GM19467 (cell line): ENCODE data around the gene CPT1A.

ENCODE experiments used
- ATAC-seq: cut with Tn5 transposase; IDR thresholded peaks from one replicate; pipeline ENCODE4 v1.9.1; 2021; ENCODE audit warnings: mild to moderate bottlenecking, moderate library complexity; ENCODE audit not compliant: unreplicated experiment

CPT1A gene

DNA sequence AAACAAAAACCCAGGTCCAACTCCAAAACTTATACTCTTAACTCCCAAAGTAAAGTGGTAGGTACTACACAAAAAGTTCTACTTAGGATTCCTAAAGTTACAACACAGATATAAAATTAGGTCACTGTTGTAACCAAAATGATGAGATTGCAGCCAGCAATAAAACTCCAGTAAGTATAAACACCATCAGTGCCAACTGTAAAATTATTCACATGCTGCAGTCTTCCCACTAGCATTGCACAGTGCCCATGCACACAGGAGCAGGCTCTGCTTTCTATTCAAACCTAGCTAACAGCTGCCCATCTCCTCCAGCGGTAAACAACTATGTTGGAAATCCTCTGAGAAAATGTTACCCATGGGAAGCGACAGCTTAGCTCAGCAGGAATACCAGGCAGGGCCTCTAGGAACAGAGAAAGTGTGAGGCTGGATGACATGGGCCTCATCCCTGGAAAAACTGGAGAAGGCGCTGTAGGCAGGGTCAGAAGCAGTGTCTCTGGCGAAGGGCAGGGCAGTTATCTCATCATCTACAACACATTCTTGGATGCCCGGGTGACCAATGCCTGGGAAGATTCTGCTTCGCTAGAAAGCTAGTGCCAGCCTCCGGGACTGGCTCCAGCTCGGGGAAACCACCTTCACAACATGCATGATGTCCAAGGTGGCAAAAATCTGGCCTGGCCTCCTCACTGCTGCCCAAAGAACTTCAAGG lies 9.1 kb downstream of the CPT1A start:
- ATAC-seq, result no peak

DNA sequence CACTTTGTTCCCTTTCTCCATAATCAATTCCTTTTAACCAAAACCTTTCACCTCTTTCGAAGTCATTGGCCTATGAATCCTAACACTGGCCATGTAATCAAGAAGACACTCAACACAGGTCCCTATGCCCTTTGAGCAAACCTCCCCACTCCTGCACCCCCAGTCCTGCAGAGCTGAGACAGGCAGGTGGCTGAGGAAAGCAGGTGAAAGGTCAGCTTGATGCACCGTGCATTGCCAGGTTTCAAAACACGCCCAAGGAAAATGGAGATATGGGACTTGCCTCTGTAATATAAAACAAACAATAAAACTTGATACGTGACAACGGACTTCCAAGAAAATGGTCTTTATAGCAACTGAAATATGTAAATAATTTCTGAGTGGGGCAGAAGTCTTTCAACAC lies 10.6 kb downstream of the CPT1A start:
- no peak for ATAC-seq

DNA sequence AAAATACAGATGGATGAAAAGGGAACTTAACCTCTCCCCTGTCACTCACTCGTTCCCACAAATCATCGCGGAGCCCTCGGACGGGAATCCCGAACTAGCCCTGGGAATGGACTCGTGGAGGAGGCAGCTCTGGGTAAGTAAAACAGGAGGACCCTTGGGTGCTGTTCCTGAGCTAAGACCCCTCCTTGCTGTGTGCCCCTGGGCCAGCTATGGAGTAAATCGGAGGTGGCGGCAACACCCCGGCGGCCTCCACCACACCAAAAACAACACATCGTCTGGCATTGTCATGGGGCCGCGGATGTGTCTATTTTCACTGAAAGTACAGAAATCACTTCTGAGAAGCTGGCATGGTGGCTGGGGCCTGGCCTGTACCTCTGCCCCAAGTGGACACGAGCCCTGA lies 12.1 kb downstream of the CPT1A start:
- ATAC-seq, result no peak

DNA sequence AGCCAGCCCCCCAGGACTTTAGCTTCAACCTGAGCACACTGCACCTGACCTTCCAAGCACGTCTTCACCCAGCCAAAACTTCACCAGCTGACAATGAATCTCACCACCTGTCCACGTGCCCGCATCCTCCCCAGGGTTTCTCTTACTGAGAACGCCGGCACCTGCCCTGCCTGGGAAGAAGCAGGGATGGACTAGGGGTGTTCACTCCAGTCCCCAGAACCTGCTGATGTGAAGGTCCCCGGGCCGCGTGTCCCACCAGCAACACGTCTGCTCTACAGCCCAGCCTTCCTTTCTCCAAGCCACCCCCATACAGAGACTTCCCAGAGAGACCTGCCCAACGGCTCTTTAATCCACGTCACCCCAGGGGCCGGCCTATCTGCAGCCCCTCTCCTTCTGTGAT lies 12.8 kb downstream of the CPT1A start:
- no peak for ATAC-seq

DNA sequence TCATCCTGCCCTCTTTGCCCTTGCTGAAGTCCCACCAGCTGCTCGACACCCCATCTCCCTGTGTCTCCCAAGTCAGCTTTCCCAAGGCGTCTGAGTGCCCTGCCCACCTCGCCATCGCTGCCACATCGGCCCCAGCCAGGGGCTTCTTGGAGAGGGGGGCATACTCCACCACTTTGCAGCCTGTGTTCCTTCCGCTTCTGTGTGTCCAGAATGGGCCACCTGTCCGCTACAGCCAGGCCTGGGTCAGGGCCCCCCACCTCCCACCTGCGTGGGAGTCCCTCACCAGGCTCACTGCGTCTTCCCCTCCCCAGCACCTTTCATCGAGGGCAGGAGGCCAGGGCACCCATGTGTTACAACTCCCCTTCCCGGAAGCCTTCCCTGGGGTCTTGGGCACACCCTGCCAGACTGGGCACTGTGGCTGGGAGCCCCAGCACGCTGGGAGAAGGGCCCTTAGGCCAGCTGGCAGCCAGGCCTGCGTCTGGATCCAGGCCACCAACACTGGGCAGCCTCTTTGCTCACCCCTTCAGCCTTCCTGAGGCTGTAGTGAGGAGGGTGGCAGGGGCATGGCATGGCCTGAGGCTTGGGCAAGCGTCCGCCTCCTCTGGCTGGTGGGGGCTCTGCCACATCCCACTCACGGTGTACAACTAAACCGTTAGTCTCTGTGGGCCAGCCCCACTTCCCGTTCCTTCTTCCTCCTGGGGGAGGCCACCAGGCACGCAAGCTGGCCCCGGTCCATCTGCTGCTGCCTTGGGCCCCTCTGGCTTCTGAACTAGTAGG lies 13.4 kb downstream of the CPT1A start:
- no peak for ATAC-seq

DNA sequence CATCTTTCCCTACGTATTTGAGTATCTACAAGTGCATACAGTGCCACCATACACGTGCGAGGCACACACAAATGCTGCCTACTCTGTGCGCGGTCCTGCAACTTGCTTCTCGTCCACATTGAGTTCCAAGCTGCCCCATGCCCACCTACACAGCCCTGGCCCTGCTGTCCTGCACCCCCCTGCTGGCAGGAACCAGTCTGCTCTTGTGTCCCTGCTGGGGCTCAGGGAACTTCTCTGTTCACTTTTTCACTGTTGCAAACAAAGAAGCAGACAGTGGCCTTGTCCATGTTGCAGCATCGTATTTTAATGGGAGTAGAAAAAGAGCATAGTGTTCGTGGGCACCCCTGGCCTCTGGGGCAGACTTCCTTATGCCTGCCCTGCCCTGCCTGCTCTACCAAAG lies 14.0 kb downstream of the CPT1A start:
- ATAC-seq, result no peak

DNA sequence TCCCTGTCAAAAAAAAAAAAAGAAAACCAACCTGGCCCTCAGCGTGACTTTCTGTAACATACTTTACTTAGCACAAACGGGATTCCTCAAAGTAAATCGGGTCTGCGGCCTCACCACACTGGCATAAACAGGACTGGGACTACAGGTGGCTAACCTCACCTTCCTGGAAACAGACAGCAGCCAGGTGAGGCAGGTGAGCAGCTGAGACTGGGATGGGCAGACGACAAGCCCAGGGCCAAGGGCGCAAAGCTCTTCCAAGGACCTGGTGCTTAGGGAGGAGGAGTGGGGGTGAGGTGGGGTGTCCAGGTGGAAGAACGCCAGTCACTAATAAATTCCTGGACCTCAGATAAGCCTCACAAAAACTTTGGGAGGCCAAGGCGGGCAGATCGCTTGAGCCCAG lies 15.0 kb downstream of the CPT1A start:
- ATAC-seq, result no peak

DNA sequence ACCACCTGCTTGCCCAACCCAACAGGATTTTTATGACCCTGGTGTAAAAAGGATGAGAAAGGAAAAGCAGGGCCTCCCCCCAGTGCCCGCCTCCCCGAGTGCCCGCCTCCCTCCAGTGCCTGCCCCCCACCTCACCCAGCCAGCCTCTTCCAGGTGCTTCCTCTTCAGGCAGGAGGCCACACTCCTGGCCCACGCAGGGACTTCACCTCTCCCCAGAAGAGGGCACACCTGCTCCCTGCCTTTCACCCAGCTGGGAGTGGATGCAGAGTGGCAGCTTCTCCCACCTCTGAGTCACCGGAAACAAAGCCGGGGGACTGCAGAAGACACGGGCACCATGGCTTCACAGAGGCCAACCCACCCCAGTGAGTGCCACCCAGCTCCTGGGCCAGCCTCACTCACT lies 16.1 kb downstream of the CPT1A start:
- no peak for ATAC-seq

DNA sequence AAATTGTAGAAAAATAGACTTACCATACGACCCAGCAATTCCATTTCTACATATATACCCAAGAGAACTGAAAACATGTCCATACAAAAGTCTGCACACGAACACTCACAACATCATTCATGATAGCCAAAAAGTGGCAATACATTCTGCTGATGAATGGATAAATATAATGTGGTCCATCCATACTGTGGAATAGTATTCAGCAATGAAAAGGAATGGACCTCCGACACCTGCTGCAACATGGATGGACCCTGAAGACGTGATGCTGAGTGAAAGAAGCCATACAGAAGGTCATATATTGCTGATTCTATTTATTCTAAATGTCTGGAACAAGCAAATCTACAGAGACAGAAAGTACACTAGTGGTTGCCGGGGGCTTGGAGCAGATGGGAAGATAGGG lies 19.2 kb downstream of the CPT1A start:
- ATAC-seq, result no peak

DNA sequence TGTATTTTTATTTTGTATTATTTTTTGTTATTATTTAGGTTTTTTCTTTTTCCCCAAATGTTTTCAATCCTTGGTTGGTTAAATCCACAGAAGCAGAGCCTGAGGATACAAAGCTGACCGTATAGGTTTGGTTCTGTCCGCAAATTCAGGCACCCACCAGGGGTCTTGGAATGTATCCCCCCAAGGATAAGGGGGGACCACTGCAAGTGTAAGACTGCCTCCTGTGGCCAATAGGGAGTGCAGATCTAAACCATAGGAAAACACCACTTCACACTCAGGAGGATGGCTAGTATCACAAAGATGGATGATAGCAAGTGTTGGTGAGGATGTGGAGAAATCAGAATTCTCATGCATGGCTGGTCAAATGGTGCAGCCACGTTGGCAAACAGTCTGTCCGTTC lies 20.0 kb downstream of the CPT1A start:
- no peak for ATAC-seq

DNA sequence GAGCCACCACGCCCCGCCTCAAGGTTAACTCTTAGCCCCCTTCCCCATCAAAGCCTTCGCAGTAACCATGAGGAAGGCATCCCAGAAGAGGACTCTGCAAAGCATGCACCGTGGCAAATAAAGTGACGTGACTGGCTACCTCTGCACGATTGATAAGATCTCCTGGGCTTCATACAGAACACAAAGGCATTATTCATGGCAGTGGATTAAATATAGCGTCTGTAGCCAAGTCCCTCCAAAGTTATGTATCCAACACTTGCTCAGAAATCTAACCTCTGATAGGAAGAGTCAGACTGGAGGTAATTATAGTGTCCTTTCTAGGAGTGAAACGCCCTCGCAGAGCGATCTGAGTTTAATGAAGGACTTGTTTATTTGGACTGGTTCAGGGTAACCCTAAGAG lies 22.4 kb downstream of the CPT1A start:
- no peak for ATAC-seq

DNA sequence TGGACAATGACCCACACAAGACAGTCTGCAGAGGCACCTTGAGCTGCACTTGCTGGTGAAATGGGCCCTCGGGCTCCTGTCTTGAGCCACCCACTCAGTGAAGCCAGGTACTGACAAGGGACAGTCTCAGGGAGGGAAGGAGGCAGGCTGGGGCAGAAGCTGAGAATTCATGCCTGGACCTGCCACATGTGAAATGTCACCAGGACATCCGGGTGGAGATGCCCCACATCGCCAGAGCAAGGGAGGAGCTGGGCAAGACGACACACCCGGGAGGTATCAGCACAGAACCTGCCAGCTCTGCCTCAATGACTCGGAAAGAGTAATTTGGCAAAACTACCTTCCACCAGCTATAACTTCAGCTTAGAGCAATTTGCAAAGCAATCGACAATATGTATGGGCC lies 23.5 kb downstream of the CPT1A start:
- no peak for ATAC-seq

DNA sequence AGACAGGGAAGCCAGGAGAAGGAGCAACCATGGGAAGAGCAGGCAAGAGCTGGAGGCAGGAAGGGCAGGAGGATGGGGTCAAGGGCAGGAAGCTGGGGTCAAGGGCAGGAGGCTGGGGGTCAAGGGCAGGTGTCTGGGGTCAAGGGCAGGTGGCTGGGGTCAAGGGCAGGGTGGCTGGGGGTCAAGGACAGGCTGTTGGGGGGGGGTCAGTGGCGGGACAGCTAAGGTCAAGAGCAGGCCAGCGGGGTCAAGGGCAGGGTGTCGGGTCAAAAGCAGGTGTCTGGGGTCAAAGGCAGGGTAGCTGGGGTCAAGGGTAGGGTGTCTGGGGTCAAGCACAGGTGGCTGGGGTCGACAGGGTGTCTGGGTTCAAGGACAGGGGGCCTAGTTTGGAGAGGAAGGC lies 24.2 kb downstream of the CPT1A start:
- ATAC-seq, result no peak

DNA sequence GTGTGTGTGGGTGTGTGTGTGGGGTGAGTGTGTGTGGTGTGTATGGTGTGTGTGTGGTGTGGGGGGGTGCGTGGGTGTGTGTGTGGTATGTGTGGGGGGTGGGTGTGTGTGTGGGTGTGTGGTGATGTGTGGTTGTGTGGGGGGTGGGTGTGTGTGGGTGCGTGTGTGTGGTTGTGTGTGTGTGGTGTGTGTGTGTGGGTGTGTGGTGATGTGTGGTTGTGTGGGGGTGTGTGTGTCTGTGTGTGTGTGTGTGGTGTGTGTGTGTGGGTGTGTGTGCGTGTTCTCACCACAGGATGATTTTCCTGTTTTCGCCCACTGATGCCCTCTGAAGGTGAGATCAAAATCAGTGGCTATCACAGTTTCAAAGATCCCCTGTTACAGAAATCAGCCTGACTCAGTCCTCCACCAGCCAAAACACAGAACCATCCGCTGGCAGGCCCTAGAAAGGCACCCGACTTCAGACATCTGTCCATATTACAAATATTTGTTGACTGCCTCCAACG lies 24.7 kb downstream of the CPT1A start:
- no peak for ATAC-seq

DNA sequence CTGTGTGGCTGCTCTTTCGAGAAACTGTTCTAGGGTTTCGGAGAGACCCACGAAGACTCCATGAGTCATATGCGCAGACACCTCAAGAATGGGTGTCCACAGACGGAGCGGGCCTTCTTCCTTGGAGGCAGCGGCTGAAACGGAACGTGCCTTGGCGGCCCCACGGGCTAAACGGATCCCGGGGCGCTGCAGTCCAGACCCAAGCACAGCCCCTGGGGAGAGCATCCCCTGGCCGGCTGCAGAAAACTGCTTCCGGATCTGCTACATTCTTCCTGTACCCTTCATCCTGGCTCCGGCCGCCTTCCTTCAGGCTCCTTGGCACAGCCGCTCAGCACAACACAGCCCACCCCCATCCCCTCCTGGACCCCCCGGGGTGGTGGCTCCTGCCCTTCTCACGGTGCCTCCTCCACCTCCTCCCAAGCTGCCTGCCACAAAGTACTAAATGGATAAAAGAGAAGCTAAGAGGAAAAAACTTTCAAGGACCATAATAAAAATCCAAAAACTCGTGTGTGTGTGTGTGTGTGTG lies 25.4 kb downstream of the CPT1A start:
- ATAC-seq, result no peak

DNA sequence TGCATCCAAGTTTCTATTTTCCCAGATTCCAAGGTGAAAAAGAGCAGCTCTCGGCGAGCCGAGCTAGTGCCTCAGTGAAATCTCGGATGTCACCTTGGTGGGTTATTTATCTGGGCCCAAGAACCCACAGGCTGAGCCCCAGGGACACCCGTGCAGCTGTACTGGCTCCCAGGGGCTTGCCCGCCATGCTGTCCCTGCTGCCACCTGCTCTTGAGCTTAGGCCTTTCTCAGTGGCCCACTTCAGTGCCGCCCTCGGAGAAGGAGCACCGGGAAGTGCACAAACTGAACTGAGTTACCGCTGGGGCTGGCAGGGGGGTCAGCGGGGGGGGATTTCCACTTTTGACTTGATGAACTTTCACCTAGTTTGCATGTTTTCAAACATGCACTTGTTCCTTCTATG lies 27.9 kb downstream of the CPT1A start:
- ATAC-seq, result no peak

DNA sequence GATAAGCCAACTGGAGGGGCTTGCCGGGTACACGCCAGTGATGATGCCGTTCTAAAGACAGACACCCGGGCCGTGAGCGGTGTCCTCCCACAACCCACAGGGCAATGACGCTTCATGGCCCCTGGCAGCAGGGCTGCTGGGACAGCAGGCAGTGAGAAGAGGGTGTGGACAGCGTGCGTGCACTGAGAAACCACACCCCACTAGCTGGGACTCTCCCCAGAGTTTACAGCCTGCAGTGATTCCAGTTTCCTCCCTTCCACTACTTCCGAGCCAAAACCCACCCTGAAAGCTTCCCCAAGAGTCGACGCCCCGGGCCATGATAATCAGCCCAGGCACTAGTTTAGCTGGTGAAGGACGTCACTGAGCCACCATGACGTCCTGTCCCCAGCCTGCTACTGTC lies 29.2 kb downstream of the CPT1A start:
- no peak for ATAC-seq

DNA sequence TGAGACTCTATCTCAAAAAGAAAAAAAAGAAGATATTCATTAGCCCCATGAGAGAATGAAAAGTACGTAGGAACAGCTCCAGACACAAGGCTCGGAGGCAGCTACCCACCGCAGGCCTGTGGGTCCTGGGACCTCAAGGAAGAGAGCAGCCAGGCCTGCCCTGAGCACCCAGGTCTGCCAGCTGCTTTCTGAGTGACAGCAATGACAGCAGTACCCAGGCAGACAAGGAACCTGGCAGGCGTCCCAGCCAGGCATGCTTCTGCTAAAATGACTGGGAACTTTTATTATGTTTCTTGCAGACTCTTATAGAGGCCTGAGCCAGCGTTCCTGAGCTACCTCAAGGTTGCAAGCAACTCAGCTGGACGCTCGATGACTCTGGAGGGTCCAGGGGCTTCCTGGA lies 31.6 kb downstream of the CPT1A start:
- ATAC-seq, result no peak

DNA sequence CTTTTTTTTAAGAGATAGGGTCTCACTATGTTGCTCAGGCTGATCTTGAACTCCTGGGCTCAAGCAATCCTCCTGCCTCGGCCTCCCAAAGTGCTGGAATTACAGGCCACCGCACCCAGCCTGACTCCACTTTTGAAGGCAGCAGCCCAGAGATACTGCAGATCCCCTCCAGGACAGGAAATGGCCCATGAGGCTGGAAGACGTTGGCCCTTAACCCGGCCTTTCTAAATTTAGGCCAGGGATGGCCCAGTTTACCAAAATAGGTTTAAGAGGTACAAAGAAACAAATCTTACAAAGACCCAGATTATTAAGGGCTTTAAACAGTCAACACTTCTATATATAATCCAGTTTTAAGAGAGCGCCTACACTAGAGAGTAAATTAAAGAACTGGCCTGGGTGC lies 32.2 kb downstream of the CPT1A start:
- ATAC-seq, result no peak

DNA sequence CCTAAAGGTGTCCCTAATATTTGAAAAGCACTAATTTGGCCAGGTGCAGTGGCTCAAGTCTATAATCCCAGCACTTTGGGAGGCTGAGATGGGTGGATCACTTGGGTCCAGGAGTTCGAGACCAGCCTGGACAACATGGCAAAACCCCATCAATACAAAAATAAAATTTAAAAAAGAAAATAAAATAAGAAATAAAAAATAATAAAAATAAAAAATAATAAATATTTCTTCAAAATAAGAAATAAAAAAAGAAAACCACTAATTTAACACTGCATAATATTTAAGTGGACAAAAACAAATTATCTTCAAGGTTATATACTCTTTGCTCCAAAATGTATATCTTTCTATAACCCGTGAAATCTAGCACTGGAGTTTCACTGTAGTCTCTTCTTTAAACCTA lies 32.9 kb downstream of the CPT1A start:
- no peak for ATAC-seq

DNA sequence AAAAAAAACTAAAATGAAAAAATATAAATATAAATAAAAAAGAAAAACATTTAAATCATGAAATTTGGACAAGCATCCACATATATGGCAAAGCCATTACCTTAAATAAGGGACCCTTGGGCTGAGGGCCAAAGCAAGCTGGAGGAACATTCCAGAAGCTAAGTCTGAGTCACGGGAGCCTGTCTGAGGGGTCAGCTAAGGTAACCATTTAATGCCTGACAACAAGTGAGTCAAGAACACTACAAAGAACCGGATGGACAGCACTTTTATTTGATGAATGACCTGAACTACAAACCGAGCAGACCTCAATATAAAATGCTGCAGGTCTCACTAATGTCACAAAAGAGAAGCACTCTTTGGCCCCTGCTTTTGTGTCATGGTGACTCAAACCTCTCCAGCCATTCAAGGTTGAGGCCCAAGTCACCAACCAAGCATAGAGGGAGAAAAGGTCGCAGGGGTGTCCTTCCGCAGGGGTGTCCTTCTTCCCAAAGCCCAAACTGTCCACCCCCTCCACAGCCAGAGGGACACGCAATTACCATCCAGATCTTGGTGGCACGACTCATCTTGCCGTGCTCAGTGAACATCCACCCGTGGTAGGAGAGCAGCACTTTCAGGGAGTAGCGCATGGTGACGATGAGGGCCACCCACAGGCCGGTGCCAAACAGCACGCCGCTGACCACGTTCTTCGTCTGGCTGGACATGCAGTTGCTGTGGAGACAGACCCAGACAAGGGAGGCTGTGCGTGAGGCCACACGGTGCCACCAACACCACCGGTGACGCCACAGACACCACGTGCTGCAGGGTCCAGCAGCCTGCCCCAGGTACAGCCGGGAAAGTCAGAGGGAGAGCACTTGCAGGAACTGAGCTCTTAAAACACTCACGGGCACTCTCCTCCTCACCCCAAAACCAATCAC lies 34.5 kb downstream of the CPT1A start:
- no peak for ATAC-seq
